ENCODE data around the gene SGIP1. TPM values are rescaled to one million over a fixed set of nuclear protein-coding genes. Genes with fewer than 3 reads are reported as not detected.

Gene SGIP1
- total and polyA plus RNA-seq, 2 experiments from 2014 or later = 2.4 to 6.1 TPM

GRCh38 chr1:66550243-66550642 lies 16.3 kb downstream of the SGIP1 start:
- Histone ChIP-seq H3K4me1 (ENCODE audit: insufficient read depth) (peaks cover 12% of the 10 kb centered on the region), H3K9me2 (ENCODE audit: insufficient read depth) (no peaks in the 10 kb centered on the region; the same call in 1 of the 2 replicates), H3K4me2 (no peak overlapping the region), H3K36me3 (ENCODE audit: insufficient read depth) (no peaks in the 10 kb centered on the region), H3K27me3 (ENCODE audit: insufficient read depth) (no peaks in the 10 kb centered on the region), H3F3A (replicated peaks; ENCODE audit: low read depth) (no peaks in the 10 kb centered on the region), H2AFZ (no peak overlapping the region), H3K27ac (ENCODE audit: low read depth) (no peak overlapping the region), H4K20me1 (replicated peaks; ENCODE audit: insufficient read depth) (no peaks in the 10 kb centered on the region), H3K79me2 (replicated peaks; ENCODE audit: insufficient read depth) (no peaks in the 10 kb centered on the region), H3K4me3 (no peak overlapping the region)
- Mint-ChIP-seq H3K4me3 (no peak overlapping the region), H3K27me3 (ENCODE audit: insufficient read depth, low read depth, poor library complexity) (peaks cover 2% of the 10 kb centered on the region), H3K27ac (no peak overlapping the region), H3K4me1 (peaks cover 20% of the 10 kb centered on the region), H3K9me3 (no peaks in the 10 kb centered on the region), H3K36me3 (ENCODE audit: low read depth) (peaks cover 3% of the 10 kb centered on the region; the same call in 2 of the 3 replicates)
- ATAC-seq (no peak), DNase-seq (ENCODE audit: low spot score) (no peak)
- TF ChIP-seq EZH2phosphoT487 (IDR thresholded peaks at IDR 0.05; ENCODE audit: unreplicated experiment) (no peak), STAT1 (IDR thresholded peaks at IDR 0.05; ENCODE audit: unreplicated experiment) (no peak), CREB1 (CRISPR knock-in tag; IDR thresholded peaks at IDR 0.05; ENCODE audit: low read depth) (no peak), EZH2 (IDR thresholded peaks at IDR 0.05; ENCODE audit: low read depth, unreplicated experiment) (no peak), CTCF (conservative IDR thresholded peaks at IDR 0.05; ENCODE audit: low read depth in 2 of 2) (no peak), NANOG (IDR thresholded peaks at IDR 0.05; ENCODE audit: borderline replicate concordance) (no peak), POLR2AphosphoS5 (IDR thresholded peaks at IDR 0.05; ENCODE audit: low read depth) (no peak), ZNF114 (CRISPR knock-in tag; IDR thresholded peaks at IDR 0.05) (no peak), ETS1 (IDR thresholded peaks at IDR 0.05) (no peak), ZNF331 (CRISPR knock-in tag; IDR thresholded peaks at IDR 0.05; ENCODE audit: low read depth) (no peak), JUNB (IDR thresholded peaks at IDR 0.05; ENCODE audit: unreplicated experiment) (no peak)
- TF ChIP-seq, protein P1, sequence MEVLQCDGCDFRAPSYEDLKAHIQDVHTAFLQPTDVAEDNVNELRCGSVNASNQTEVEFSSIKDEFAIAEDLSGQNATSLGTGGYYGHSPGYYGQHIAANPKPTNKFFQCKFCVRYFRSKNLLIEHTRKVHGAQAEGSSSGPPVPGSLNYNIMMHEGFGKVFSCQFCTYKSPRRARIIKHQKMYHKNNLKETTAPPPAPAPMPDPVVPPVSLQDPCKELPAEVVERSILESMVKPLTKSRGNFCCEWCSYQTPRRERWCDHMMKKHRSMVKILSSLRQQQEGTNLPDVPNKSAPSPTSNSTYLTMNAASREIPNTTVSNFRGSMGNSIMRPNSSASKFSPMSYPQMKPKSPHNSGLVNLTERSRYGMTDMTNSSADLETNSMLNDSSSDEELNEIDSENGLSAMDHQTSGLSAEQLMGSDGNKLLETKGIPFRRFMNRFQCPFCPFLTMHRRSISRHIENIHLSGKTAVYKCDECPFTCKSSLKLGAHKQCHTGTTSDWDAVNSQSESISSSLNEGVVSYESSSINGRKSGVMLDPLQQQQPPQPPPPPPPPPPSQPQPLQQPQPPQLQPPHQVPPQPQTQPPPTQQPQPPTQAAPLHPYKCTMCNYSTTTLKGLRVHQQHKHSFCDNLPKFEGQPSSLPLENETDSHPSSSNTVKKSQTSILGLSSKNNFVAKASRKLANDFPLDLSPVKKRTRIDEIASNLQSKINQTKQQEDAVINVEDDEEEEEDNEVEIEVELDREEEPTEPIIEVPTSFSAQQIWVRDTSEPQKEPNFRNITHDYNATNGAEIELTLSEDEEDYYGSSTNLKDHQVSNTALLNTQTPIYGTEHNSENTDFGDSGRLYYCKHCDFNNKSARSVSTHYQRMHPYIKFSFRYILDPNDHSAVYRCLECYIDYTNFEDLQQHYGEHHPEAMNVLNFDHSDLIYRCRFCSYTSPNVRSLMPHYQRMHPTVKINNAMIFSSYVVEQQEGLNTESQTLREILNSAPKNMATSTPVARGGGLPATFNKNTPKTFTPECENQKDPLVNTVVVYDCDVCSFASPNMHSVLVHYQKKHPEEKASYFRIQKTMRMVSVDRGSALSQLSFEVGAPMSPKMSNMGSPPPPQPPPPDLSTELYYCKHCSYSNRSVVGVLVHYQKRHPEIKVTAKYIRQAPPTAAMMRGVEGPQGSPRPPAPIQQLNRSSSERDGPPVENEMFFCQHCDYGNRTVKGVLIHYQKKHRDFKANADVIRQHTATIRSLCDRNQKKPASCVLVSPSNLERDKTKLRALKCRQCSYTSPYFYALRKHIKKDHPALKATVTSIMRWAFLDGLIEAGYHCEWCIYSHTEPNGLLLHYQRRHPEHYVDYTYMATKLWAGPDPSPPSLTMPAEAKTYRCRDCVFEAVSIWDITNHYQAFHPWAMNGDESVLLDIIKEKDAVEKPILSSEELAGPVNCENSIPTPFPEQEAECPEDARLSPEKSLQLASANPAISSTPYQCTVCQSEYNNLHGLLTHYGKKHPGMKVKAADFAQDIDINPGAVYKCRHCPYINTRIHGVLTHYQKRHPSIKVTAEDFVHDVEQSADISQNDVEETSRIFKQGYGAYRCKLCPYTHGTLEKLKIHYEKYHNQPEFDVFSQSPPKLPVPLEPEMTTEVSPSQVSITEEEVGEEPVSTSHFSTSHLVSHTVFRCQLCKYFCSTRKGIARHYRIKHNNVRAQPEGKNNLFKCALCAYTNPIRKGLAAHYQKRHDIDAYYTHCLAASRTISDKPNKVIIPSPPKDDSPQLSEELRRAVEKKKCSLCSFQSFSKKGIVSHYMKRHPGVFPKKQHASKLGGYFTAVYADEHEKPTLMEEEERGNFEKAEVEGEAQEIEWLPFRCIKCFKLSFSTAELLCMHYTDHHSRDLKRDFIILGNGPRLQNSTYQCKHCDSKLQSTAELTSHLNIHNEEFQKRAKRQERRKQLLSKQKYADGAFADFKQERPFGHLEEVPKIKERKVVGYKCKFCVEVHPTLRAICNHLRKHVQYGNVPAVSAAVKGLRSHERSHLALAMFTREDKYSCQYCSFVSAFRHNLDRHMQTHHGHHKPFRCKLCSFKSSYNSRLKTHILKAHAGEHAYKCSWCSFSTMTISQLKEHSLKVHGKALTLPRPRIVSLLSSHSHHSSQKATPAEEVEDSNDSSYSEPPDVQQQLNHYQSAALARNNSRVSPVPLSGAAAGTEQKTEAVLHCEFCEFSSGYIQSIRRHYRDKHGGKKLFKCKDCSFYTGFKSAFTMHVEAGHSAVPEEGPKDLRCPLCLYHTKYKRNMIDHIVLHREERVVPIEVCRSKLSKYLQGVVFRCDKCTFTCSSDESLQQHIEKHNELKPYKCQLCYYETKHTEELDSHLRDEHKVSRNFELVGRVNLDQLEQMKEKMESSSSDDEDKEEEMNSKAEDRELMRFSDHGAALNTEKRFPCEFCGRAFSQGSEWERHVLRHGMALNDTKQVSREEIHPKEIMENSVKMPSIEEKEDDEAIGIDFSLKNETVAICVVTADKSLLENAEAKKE (CRISPR knock-in tag; IDR thresholded peaks at IDR 0.05) = no peak
- TF ChIP-seq, protein P2, sequence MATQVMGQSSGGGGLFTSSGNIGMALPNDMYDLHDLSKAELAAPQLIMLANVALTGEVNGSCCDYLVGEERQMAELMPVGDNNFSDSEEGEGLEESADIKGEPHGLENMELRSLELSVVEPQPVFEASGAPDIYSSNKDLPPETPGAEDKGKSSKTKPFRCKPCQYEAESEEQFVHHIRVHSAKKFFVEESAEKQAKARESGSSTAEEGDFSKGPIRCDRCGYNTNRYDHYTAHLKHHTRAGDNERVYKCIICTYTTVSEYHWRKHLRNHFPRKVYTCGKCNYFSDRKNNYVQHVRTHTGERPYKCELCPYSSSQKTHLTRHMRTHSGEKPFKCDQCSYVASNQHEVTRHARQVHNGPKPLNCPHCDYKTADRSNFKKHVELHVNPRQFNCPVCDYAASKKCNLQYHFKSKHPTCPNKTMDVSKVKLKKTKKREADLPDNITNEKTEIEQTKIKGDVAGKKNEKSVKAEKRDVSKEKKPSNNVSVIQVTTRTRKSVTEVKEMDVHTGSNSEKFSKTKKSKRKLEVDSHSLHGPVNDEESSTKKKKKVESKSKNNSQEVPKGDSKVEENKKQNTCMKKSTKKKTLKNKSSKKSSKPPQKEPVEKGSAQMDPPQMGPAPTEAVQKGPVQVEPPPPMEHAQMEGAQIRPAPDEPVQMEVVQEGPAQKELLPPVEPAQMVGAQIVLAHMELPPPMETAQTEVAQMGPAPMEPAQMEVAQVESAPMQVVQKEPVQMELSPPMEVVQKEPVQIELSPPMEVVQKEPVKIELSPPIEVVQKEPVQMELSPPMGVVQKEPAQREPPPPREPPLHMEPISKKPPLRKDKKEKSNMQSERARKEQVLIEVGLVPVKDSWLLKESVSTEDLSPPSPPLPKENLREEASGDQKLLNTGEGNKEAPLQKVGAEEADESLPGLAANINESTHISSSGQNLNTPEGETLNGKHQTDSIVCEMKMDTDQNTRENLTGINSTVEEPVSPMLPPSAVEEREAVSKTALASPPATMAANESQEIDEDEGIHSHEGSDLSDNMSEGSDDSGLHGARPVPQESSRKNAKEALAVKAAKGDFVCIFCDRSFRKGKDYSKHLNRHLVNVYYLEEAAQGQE (IDR thresholded peaks at IDR 0.05; ENCODE audit: unreplicated experiment) = no peak

All from GM23338 (cell line).